ENCODE results near the gene CCDC138. TPM values are rescaled to one million over a fixed set of nuclear protein-coding genes. Genes with fewer than 3 reads are reported as not detected.

CCDC138 gene
- total RNA-seq, 2 experiments from 2014 or later, result 9.1 to 9.5 TPM

GRCh38 chr2:108906403-108907077 lies 120.0 kb downstream of the CCDC138 start:
- intact Hi-C loops (cut with micrococcal nuclease), result no loop called here
- CTCF ChIA-PET, result interaction anchor here (1.7 kb wide), 1 partner anchor 82 kb away, joined by 4 read pairs; the partner anchor contains the start of gene EDAR
- Mint-ChIP-seq H3K36me3 (peaks cover 5% of the 10 kb centered on the region), H3K9me3 (no peaks in the 10 kb centered on the region), H3K4me1 (ENCODE audit: low read depth) (no peaks in the 10 kb centered on the region), H3K4me3 (no peak overlapping the region), H3K27ac (no peak overlapping the region), H3K27me3 (no peaks in the 10 kb centered on the region)
- POLR2A ChIA-PET, result no interaction called here
- DNase-seq, result no peak

- POLR2A ChIA-PET, result no interaction called here
- no peaks in the 10 kb centered on the region for H3K27me3 Mint-ChIP-seq
- no peaks in the 10 kb centered on the region for H3K9me3 Mint-ChIP-seq
- no peak overlapping the region for H3K27ac Mint-ChIP-seq
- no peak overlapping the region for H3K4me3 Mint-ChIP-seq
- no peak for DNase-seq
- intact Hi-C loops (cut with micrococcal nuclease), result no loop called here
- peaks cover 1% of the 10 kb centered on the region for H3K36me3 Mint-ChIP-seq
- no peaks in the 10 kb centered on the region for H3K4me1 Mint-ChIP-seq (ENCODE audit: low read depth)
- CTCF ChIA-PET, result no interaction called here
Observed at GRCh38 chr2:108907822-108908712, 121.5 kb downstream of the CCDC138 start.

- no peaks in the 10 kb centered on the region for H3K4me1 Mint-ChIP-seq (ENCODE audit: low read depth)
- no peak overlapping the region for H3K4me3 Mint-ChIP-seq
- ChIA-PET POLR2A (no interaction called here), CTCF (no interaction called here)
- no peaks in the 10 kb centered on the region for H3K9me3 Mint-ChIP-seq
- no peak for DNase-seq
- no peaks in the 10 kb centered on the region for H3K27me3 Mint-ChIP-seq
- no peak overlapping the region for H3K27ac Mint-ChIP-seq
- no peaks in the 10 kb centered on the region for H3K36me3 Mint-ChIP-seq
- intact Hi-C loops (cut with micrococcal nuclease), result no loop called here
Observed at GRCh38 chr2:108908713-108909070, 122.1 kb downstream of the CCDC138 start.

- no peaks in the 10 kb centered on the region for H3K4me1 Mint-ChIP-seq (ENCODE audit: low read depth)
Observed at GRCh38 chr2:108909275-108909823, 122.8 kb downstream of the CCDC138 start.

GRCh38 chr2:108910011-108910431 lies 123.5 kb downstream of the CCDC138 start:
- no peaks in the 10 kb centered on the region for H3K36me3 Mint-ChIP-seq
- DNase-seq, result no peak
- no peak overlapping the region for H3K4me3 Mint-ChIP-seq
- no peak overlapping the region for H3K27ac Mint-ChIP-seq
- intact Hi-C loops (cut with micrococcal nuclease), result no loop called here
- ChIA-PET CTCF (no interaction called here), POLR2A (no interaction called here)
- H3K27me3 Mint-ChIP-seq, result no peaks in the 10 kb centered on the region
- no peaks in the 10 kb centered on the region for H3K4me1 Mint-ChIP-seq (ENCODE audit: low read depth)
- no peaks in the 10 kb centered on the region for H3K9me3 Mint-ChIP-seq

More at GRCh38 chr2:108909275-108909823, 122.8 kb downstream of the CCDC138 start:
- Mint-ChIP-seq H3K36me3 (no peaks in the 10 kb centered on the region), H3K9me3 (no peaks in the 10 kb centered on the region), H3K27ac (no peak overlapping the region), H3K4me3 (no peak overlapping the region), H3K27me3 (no peaks in the 10 kb centered on the region)
- DNase-seq, result no peak
- CTCF ChIA-PET, result no interaction called here
- intact Hi-C loops (cut with micrococcal nuclease), result no loop called here
- POLR2A ChIA-PET, result no interaction called here

- Mint-ChIP-seq H3K36me3 (no peaks in the 10 kb centered on the region), H3K4me1 (ENCODE audit: low read depth) (no peaks in the 10 kb centered on the region), H3K4me3 (no peak overlapping the region), H3K9me3 (no peaks in the 10 kb centered on the region), H3K27ac (no peak overlapping the region), H3K27me3 (no peaks in the 10 kb centered on the region)
- intact Hi-C loops (cut with micrococcal nuclease), result no loop called here
- DNase-seq, result no peak
- ChIA-PET CTCF (no interaction called here), POLR2A (no interaction called here)
Observed at GRCh38 chr2:108910541-108911396, 124.2 kb downstream of the CCDC138 start.

GRCh38 chr2:108911401-108911800 lies 124.8 kb downstream of the CCDC138 start:
- H3K4me1 Mint-ChIP-seq (ENCODE audit: low read depth), result no peaks in the 10 kb centered on the region
- CTCF ChIA-PET, result no interaction called here
- DNase-seq, result no peak
- no peaks in the 10 kb centered on the region for H3K27me3 Mint-ChIP-seq
- no peak overlapping the region for H3K4me3 Mint-ChIP-seq
- no peak overlapping the region for H3K27ac Mint-ChIP-seq
- H3K9me3 Mint-ChIP-seq, result no peaks in the 10 kb centered on the region
- POLR2A ChIA-PET, result no interaction called here
- no peaks in the 10 kb centered on the region for H3K36me3 Mint-ChIP-seq
- intact Hi-C loops (cut with micrococcal nuclease), result no loop called here

- no peaks in the 10 kb centered on the region for H3K4me1 Mint-ChIP-seq (ENCODE audit: low read depth)
- no peak overlapping the region for H3K27ac Mint-ChIP-seq
- DNase-seq, result no peak
- H3K36me3 Mint-ChIP-seq, result no peaks in the 10 kb centered on the region
- no peaks in the 10 kb centered on the region for H3K27me3 Mint-ChIP-seq
- no peak overlapping the region for H3K4me3 Mint-ChIP-seq
- CTCF ChIA-PET, result no interaction called here
- intact Hi-C loops (cut with micrococcal nuclease), result no loop called here
- H3K9me3 Mint-ChIP-seq, result no peaks in the 10 kb centered on the region
- POLR2A ChIA-PET, result no interaction called here
Observed at GRCh38 chr2:108911807-108912628, 125.4 kb downstream of the CCDC138 start.

GRCh38 chr2:108912629-108912902 lies 126.0 kb downstream of the CCDC138 start:
- intact Hi-C loops (cut with micrococcal nuclease), result no loop called here
- no peak overlapping the region for H3K4me3 Mint-ChIP-seq
- H3K4me1 Mint-ChIP-seq (ENCODE audit: low read depth), result no peaks in the 10 kb centered on the region
- no peaks in the 10 kb centered on the region for H3K36me3 Mint-ChIP-seq
- ChIA-PET CTCF (interaction anchor here (0.6 kb wide), 1 partner anchor 628 kb away, joined by 3 read pairs; no protein-coding TSS in a partner anchor), POLR2A (no interaction called here)
- no peak for DNase-seq
- H3K9me3 Mint-ChIP-seq, result no peaks in the 10 kb centered on the region
- H3K27ac Mint-ChIP-seq, result no peak overlapping the region
- H3K27me3 Mint-ChIP-seq, result no peaks in the 10 kb centered on the region

- no peak for DNase-seq
- no peaks in the 10 kb centered on the region for H3K27me3 Mint-ChIP-seq
- H3K36me3 Mint-ChIP-seq, result no peaks in the 10 kb centered on the region
- H3K4me3 Mint-ChIP-seq, result no peak overlapping the region
- no peaks in the 10 kb centered on the region for H3K4me1 Mint-ChIP-seq (ENCODE audit: low read depth)
- H3K9me3 Mint-ChIP-seq, result no peaks in the 10 kb centered on the region
- CTCF ChIA-PET, result interaction anchor here (1.0 kb wide), 1 partner anchor 13 kb away, joined by 3 read pairs; no protein-coding TSS in a partner anchor
- no peak overlapping the region for H3K27ac Mint-ChIP-seq
- intact Hi-C loops (cut with micrococcal nuclease), result no loop called here
- POLR2A ChIA-PET, result no interaction called here
Observed at GRCh38 chr2:108916122-108916795, 129.7 kb downstream of the CCDC138 start.

GRCh38 chr2:108916796-108917421 lies 130.3 kb downstream of the CCDC138 start:
- Mint-ChIP-seq H3K9me3 (no peaks in the 10 kb centered on the region), H3K4me1 (ENCODE audit: low read depth) (no peaks in the 10 kb centered on the region), H3K27me3 (no peaks in the 10 kb centered on the region), H3K4me3 (no peak overlapping the region), H3K27ac (no peak overlapping the region), H3K36me3 (no peaks in the 10 kb centered on the region)
- POLR2A ChIA-PET, result no interaction called here
- intact Hi-C loops (cut with micrococcal nuclease), result no loop called here
- DNase-seq, result no peak
- CTCF ChIA-PET, result no interaction called here
